A549 (cell line): ENCODE measurements around the gene OBSL1. TPM values are rescaled to one million over a fixed set of nuclear protein-coding genes. Genes with fewer than 3 reads are reported as not detected.

ENCODE experiments used
- ATAC-seq, 2 experiments: fragments of 200-7000 bp in 1 of 2; fragments of >200 bp in 1 of 2; cut with Nextera tagmentation in 1 of 2; cut with Tn5 transposase in 1 of 2; 3 replicates each; pipeline versions ENCODE4 v1.8.0 to v1.9.1; 2018 to 2020; ENCODE audit warnings: mild to moderate bottlenecking in 1 of 2, moderate library complexity in 1 of 2
- CTCF ChIA-PET: fragments of 300-600 bp; sonication (Branson Sonifier 250); formaldehyde crosslinking; extraction: SDS; loops from one replicate; lab custom pipeline; 2021; ENCODE audit warnings: antibody characterized with exemption, inconsistent platforms; lab: Yijun Ruan, JAX
- POLR2A ChIA-PET: fragments of 350-600 bp; formaldehyde crosslinking; extraction: SDS; loops from one replicate; lab custom pipeline; 2021; ENCODE audit warnings: antibody characterized with exemption, inconsistent platforms; lab: Yijun Ruan, JAX
- DNase-seq, 2 experiments: peaks; one replicate each; pipeline versions ENCODE4 v3.0.0 to v3.0.0-alpha.2; 2011 to 2016; ENCODE audit warnings: low read depth in 1 of 2, low spot score in 1 of 2
- FAIRE-seq: peaks from 2 replicates; lab custom pipeline; 2011; peaks lifted over from hg19 to GRCh38; lab: Jason Lieb, UNC
- H3K27ac ChIP-seq, 2 experiments: fragments of >200 bp; sonication (Bioruptor Twin); formaldehyde crosslinking; 3 replicates each; pipeline ENCODE4 v1.5.1; 2016 to 2017
- H3K4me1 ChIP-seq: fragments of >200 bp; sonication (Bioruptor Twin); formaldehyde crosslinking; 3 replicates; pipeline ENCODE4 v1.6.1; 2016
- H3K4me2 ChIP-seq: fragments of >200 bp; sonication (Bioruptor Twin); formaldehyde crosslinking; 3 replicates; pipeline ENCODE4 v1.6.1; 2016
- H3K4me3 ChIP-seq: fragments of >200 bp; sonication (Bioruptor Twin); formaldehyde crosslinking; 3 replicates; pipeline ENCODE4 v1.5.1; 2016
- H3K9me3 ChIP-seq: fragments of >200 bp; sonication (Bioruptor Twin); formaldehyde crosslinking; 3 replicates; pipeline ENCODE4 v1.6.1; 2016
- CBX8 ChIP-seq: fragments of 200-600 bp; sonication (generic); IDR thresholded peaks from 2 replicates; pipeline ENCODE4 v1.6.1; 2016
- CTCF ChIP-seq: fragments of >200 bp; sonication (Bioruptor Twin); formaldehyde crosslinking; IDR thresholded peaks from 3 replicates; pipeline ENCODE4 v1.5.1; 2016
- E2F6 ChIP-seq: IDR thresholded peaks from 2 replicates; pipeline ENCODE4 v1.6.1; 2012; ENCODE audit warnings: low read depth, borderline replicate concordance
- EHF ChIP-seq: fragments of 250-450 bp; sonication (Bioruptor Pico); IDR thresholded peaks from 2 replicates; pipeline ENCODE4 v1.5.0; 2020; ENCODE audit warnings: mild to moderate bottlenecking
- EHMT2 ChIP-seq: fragments of 200-600 bp; sonication (generic); IDR thresholded peaks from 2 replicates; pipeline ENCODE4 v1.6.1; 2016; ENCODE audit warnings: antibody characterized with exemption, low read depth, mild to moderate bottlenecking, moderate library complexity
- EP300 ChIP-seq, 2 experiments: fragments of >200 bp; sonication (Bioruptor Twin); formaldehyde crosslinking; IDR thresholded peaks; 2 replicates in 1 of 2; 3 replicates in 1 of 2; pipeline ENCODE4 v1.6.1; 2016 to 2017
- ESRRA ChIP-seq: fragments of 150-350 bp; IDR thresholded peaks from 2 replicates; pipeline ENCODE4 v1.6.1; 2014; ENCODE audit warnings: mild to moderate bottlenecking, low read length, borderline replicate concordance
- GATA3 ChIP-seq: IDR thresholded peaks from 2 replicates; pipeline ENCODE4 v1.6.1; 2012; ENCODE audit warnings: borderline replicate concordance
- HEYL ChIP-seq: fragments of 250-450 bp; sonication (Bioruptor Pico); IDR thresholded peaks from 2 replicates; pipeline ENCODE4 v1.8.0; 2021; ENCODE audit warnings: mild to moderate bottlenecking, moderate library complexity
- HOXB13 ChIP-seq: fragments of 250-450 bp; sonication (Bioruptor Pico); IDR thresholded peaks from 2 replicates; pipeline ENCODE4 v1.5.0; 2020; ENCODE audit warnings: low read depth, mild to moderate bottlenecking, moderate library complexity
- JUN ChIP-seq, 2 experiments: fragments of >200 bp; sonication (Bioruptor Twin); formaldehyde crosslinking; IDR thresholded peaks; 2 replicates in 1 of 2; 3 replicates in 1 of 2; pipeline ENCODE4 v1.6.1; 2016 to 2017
- KDM1A ChIP-seq: fragments of 200-600 bp; sonication (generic); IDR thresholded peaks from 2 replicates; pipeline ENCODE4 v1.6.1; 2016; ENCODE audit warnings: low read depth, mild to moderate bottlenecking
- NFE2L2 ChIP-seq: fragments of 150-350 bp; conservative IDR thresholded peaks from 2 replicates; pipeline ENCODE4 v1.6.1; 2014; ENCODE audit warnings: low read length
- NPAS2 ChIP-seq: fragments of 250-450 bp; sonication (Bioruptor Pico); IDR thresholded peaks from 2 replicates; pipeline ENCODE4 v1.8.0; 2022; ENCODE audit warnings: mild to moderate bottlenecking, moderate library complexity, borderline replicate concordance
- PBX3 ChIP-seq: IDR thresholded peaks from 2 replicates; pipeline ENCODE4 v1.6.1; 2012
- PHF8 ChIP-seq: fragments of 200-600 bp; sonication (generic); IDR thresholded peaks from 2 replicates; pipeline ENCODE4 v1.6.1; 2016; ENCODE audit warnings: low read depth, mild to moderate bottlenecking, antibody characterized with exemption, moderate library complexity, borderline replicate concordance
- RARB ChIP-seq: fragments of 250-450 bp; sonication (Bioruptor Pico); IDR thresholded peaks from 2 replicates; pipeline ENCODE4 v1.8.0; 2021; ENCODE audit warnings: mild to moderate bottlenecking, moderate library complexity
- RFX5 ChIP-seq: fragments of 450-650 bp; IDR thresholded peaks from 2 replicates; pipeline ENCODE4 v1.7.1; 2014; ENCODE audit warnings: antibody characterized with exemption, mild to moderate bottlenecking, moderate library complexity
- RNF2 ChIP-seq: fragments of 200-600 bp; sonication (generic); IDR thresholded peaks from 2 replicates; pipeline ENCODE4 v1.6.1; 2016; ENCODE audit warnings: low read depth, mild to moderate bottlenecking, antibody characterized with exemption, moderate library complexity, borderline replicate concordance
- SMC3 ChIP-seq: fragments of >200 bp; sonication (Bioruptor Twin); formaldehyde crosslinking; IDR thresholded peaks from 3 replicates; pipeline ENCODE4 v1.6.1; 2018; ENCODE audit warnings: inconsistent platforms
- SREBF2 ChIP-seq: fragments of 450-650 bp; IDR thresholded peaks from 2 replicates; pipeline ENCODE4 v1.6.1; 2014; ENCODE audit warnings: mild to moderate bottlenecking, moderate library complexity
- ZC3H11A ChIP-seq: fragments of 450-650 bp; IDR thresholded peaks from 2 replicates; pipeline ENCODE4 v1.6.1; 2014; ENCODE audit warnings: antibody characterized with exemption, mild to moderate bottlenecking
- ZNF302 ChIP-seq: fragments of 250-450 bp; sonication (Bioruptor Pico); IDR thresholded peaks from 2 replicates; pipeline ENCODE4 v1.9.0; 2021; ENCODE audit warnings: inconsistent platforms, mild to moderate bottlenecking, moderate library complexity
- WGBS: methylation state at CpG from one replicate; pipeline ENCODE4 v1.1.6; 2017; ENCODE audit errors: missing lambda C conversion rate; 5-methylcytosine and 5-hydroxymethylcytosine counted together
- polyA plus RNA-seq, 4 experiments: library from polyadenylated mRNA; depleted of rRNA in 3 of 4; stranded (reverse); fragments of >200 nt; fragmentation: RNase III in 1 of 4; extraction: RNeasy Plus Mini Kit Qiagen cat#74134 plus additional on column Dnase treatment in 1 of 4; gene quantifications; 2 replicates in 3 of 4; 3 replicates in 1 of 4; pipeline ENCODE4 v1.2.3, GENCODE V29; 2011 to 2017

Gene OBSL1
- polyA plus RNA-seq, 2 of the 4 experiments (the other 2 are of a cell fraction), result 14.4 to 31.8 TPM

GRCh38 chr2:219603771-219604170 lies 32.4 kb upstream of the OBSL1 start:
- DNase-seq (no peak), ATAC-seq (no peak), FAIRE-seq (no peak)
- H3K4me1 ChIP-seq, result 0 out of 3 replicates have a peak, but pooled peaks cover under 1% of the 10 kb centered on the region
- H3K4me2 ChIP-seq, result no peak overlapping the region
- H3K9me3 ChIP-seq, result no peaks in the 10 kb centered on the region
- ChIA-PET POLR2A (no interaction called here), CTCF (no interaction called here)
- no peak overlapping the region for H3K27ac ChIP-seq
- 95% methylated on average over 5 of the region's 5 CpGs for WGBS
- TF ChIP-seq E2F6 (no peak), ZNF302 (CRISPR knock-in tag) (no peak), EHMT2 (no peak), HEYL (CRISPR knock-in tag) (no peak), JUN (IDR thresholded peaks at IDR 0.05) (no peak), EP300 (IDR thresholded peaks at IDR 0.05) (no peak), ESRRA (no peak), RNF2 (no peak), CBX8 (no peak), HOXB13 (CRISPR knock-in tag) (no peak), RFX5 (no peak), SREBF2 (no peak), RARB (CRISPR knock-in tag) (no peak), ZC3H11A (no peak), EHF (CRISPR knock-in tag) (no peak), GATA3 (no peak), KDM1A (no peak), NFE2L2 (no peak)
- no peak overlapping the region for H3K4me3 ChIP-seq

GRCh38 chr2:219598308-219599078 lies 27.2 kb upstream of the OBSL1 start:
- peaks cover 11% of the 10 kb centered on the region; the same call in 2 of the 3 replicates for H3K4me1 ChIP-seq
- DNase-seq, result no peak
- TF ChIP-seq HEYL (CRISPR knock-in tag) (no peak), SMC3 (no peak), CTCF (no peak), PHF8 (0 out of 2 replicates have a peak, but pooled peaks have one; percentile 4), RARB (CRISPR knock-in tag) (no peak), PBX3 (no peak), NPAS2 (CRISPR knock-in tag) (no peak), KDM1A (peak; percentile 65)
- TF ChIP-seq, all 56 proteins: peak for 2
- ATAC-seq (no peak; a peak in 1 of 6 replicates), FAIRE-seq (no peak)
- Histone ChIP-seq H3K9me3 (no peaks in the 10 kb centered on the region), H3K27ac (peak overlapping the region; percentile 90 to 94), H3K4me3 (peak overlapping the region; percentile 71), H3K4me2 (peak overlapping the region; percentile 83)
- WGBS, result 13% methylated on average over 9 of the region's 9 CpGs
- ChIA-PET CTCF (interaction anchor here (1.1 to 4.3 kb wide), 5 partner anchors 28 to 70 kb away, joined by 3 to 18 read pairs (median 9); partner anchors contain the start of genes CHPF and TMEM198), POLR2A (interaction anchor here (0.6 to 2.3 kb wide), 10 partner anchors 23 to 211 kb away, joined by 3 to 19 read pairs (median 4); partner anchors contain the start of genes CHPF, DNPEP, GMPPA and INHA)
